Right lobe of liver (tissue), 6 donors: ENCODE data around the gene CYP8B1. TPM values are rescaled to one million over a fixed set of nuclear protein-coding genes. Genes with fewer than 3 reads are reported as not detected.

Source experiments
- ATAC-seq, 4 donors: fragments of 200-7000 bp; cut with Tn5 transposase; one replicate each; pipeline ENCODE4 v1.9.1; 2020; ENCODE audit warnings: mild to moderate bottlenecking in 4 of 4, moderate library complexity in 4 of 4
- DNase-seq, 3 donors: peaks; one replicate each; pipeline ENCODE4 v3.0.0-alpha.2; 2020
- H3K27ac ChIP-seq, 3 donors: fragments of 200-600 bp; one replicate each; pipeline ENCODE4 v1.8.0; 2022
- H3K27me3 ChIP-seq, 2 donors: fragments of 200-600 bp; one replicate each; pipeline ENCODE4 v1.8.0; 2022
- H3K36me3 ChIP-seq, 4 donors: fragments of 200-600 bp; sonication (generic) in 1 of 4; one replicate each; pipeline versions ENCODE4 v1.5.1 to v1.8.0; 2017 to 2022; ENCODE audit warnings: control low read depth in 1 of 4
- H3K4me1 ChIP-seq, 4 donors: fragments of 200-600 bp; sonication (generic) in 1 of 4; one replicate each; pipeline versions ENCODE4 v1.5.1 to v1.8.0; 2017 to 2022; ENCODE audit warnings: control low read depth in 1 of 4
- H3K4me3 ChIP-seq, 3 donors: fragments of 200-600 bp; one replicate each; pipeline ENCODE4 v1.8.0; 2022
- H3K9me3 ChIP-seq, 4 donors: fragments of 200-600 bp; sonication (generic) in 1 of 4; one replicate each; pipeline versions ENCODE4 v1.5.1 to v1.8.0; 2017 to 2022; ENCODE audit warnings: control low read depth in 1 of 4
- CTCF ChIP-seq, 4 donors: fragments of 200-600 bp in 3 of 4; fragments of 450-650 bp in 1 of 4; IDR thresholded peaks; one replicate each; pipeline versions ENCODE4 v1.5.1 to v1.8.0; 2016 to 2022; ENCODE audit warnings: antibody characterized with exemption in 4 of 4, mild to moderate bottlenecking in 2 of 4
- POLR2A ChIP-seq: fragments of 450-650 bp; IDR thresholded peaks from one replicate; pipeline ENCODE4 v1.6.1; 2017; ENCODE audit warnings: antibody characterized with exemption, mild to moderate bottlenecking
- WGBS: methylation state at CpG from one replicate; pipeline ENCODE4 v1.1.6; 2018; ENCODE audit warnings: low coverage, low lambda C conversion rate; ENCODE audit not compliant: insufficient coverage; ENCODE audit errors: missing lambda C conversion rate; 5-methylcytosine and 5-hydroxymethylcytosine counted together
- intact Hi-C, 2 donors: fragments of 100-400 bp; cut with DNase I; formaldehyde crosslinking; loops; one replicate each; pipeline versions ENCODE4 v1.11.2 to v1.14.1; 2022
- total RNA-seq, 6 experiments: library from RNA; depleted of rRNA in 2 of 6; stranded (reverse); fragments of >200 nt in 2 of 6; fragmentation: NEBNext Ultra II Directional in 3 of 6; extraction: Animal tissue kit (Norgen Biotek cat#: 25700) in 3 of 6; gene quantifications; one replicate each; pipeline versions ENCODE4 v1.1.0 to v1.2.4, GENCODE V29; 2016 to 2023
- donor health status: DM: no; HTN: yes; CAD: no.
- donor health status: DM: no; HTN: no; CAD: no.
- donor health status: DM: no; HTN: no; CAD: no.
- donor health status: DM: no; HTN: yes; CAD: no.
- donor health status: DM: no; HTN: yes; CAD: no.

The CYP8B1 gene
- total RNA-seq, 6 experiments from 2014 or later, result 237 to 478 (median 308) TPM

DNA sequence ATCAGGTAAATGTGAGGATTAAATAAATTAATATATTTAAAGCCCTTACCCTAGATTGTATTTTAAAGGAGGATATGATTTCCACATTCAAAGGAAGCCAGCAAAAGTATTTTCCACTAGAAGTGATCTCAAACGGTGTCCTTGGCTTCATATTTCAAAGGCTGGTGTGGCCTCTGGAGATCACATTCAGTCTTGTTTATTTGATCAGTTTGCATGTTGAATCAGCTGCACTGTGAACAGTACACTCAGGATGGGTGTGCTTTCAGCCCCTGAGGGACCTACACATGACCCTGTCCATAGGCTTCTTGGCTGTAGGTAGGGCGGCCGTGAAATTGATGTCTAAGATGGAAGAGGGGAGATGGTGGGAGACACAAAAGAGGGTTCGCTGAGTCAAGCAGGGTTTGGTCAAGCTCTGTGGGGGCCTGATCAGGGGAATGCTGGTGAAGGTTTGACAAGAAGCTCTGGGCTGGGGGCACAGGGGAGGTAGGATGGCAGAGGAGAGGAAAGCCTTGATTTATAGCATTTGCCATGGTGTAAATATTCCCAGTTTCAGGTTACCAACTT lies 21.9 kb downstream of the CYP8B1 start:
- Histone ChIP-seq H3K27me3 (no peaks in the 10 kb centered on the region), H3K4me3 (no peak overlapping the region), H3K27ac (peak overlapping the region; percentile 76 to 82 (median 79)), H3K36me3 (no peaks in the 10 kb centered on the region), H3K4me1 (peaks cover 0 to 56% (median 21%) of the 10 kb centered on the region in 4 donors), H3K9me3 (no peaks in the 10 kb centered on the region)
- 54% methylated on average over 4 of the region's 4 CpGs for WGBS
- ATAC-seq (peak; percentile 36 to 53 (median 38)), DNase-seq (no peak)
- no peak for TF ChIP-seq CTCF (IDR thresholded peaks at IDR 0.05)
- peak; percentile 20 for TF ChIP-seq POLR2A
- intact Hi-C loops, result no loop called here

- ATAC-seq (no peak), DNase-seq (no peak)
- H3K27ac ChIP-seq, result peak overlapping the region; percentile 76 to 82 (median 79)
- H3K4me3 ChIP-seq, result no peak overlapping the region
- 63% methylated on average over 1 of the region's 1 CpG for WGBS
- H3K36me3 ChIP-seq, result no peaks in the 10 kb centered on the region
- no peaks in the 10 kb centered on the region for H3K9me3 ChIP-seq
- TF ChIP-seq POLR2A (no peak), CTCF (IDR thresholded peaks at IDR 0.05) (no peak)
- H3K27me3 ChIP-seq, result no peaks in the 10 kb centered on the region
- intact Hi-C loops, result no loop called here
- H3K4me1 ChIP-seq, result peaks cover 0 to 64% (median 21%) of the 10 kb centered on the region in 4 donors
These were observed 22.6 kb downstream of the CYP8B1 start for GRCh38 chr3:42853056-42853455.

DNA sequence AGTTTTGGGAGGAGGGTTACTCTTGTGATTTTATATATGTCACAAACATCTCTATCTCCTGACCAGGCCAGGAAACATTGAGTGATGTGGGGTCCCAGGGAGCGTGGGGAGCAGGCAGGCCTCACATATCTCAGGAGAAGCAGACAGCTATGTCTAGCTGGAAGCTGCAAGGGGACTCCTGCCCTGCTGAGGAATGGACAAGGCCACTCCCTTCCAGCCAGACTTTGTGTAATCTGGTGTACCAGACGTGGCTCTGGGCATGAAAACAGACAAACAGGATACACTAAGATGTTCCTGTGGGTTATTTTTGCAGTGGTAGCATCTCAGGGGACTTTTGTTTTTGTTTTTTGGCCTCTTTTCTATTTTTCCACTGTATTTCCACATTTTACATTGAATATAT lies 23.2 kb downstream of the CYP8B1 start:
- peak; percentile 64 to 70 (median 66) for DNase-seq
- WGBS, result 0% methylated on average over 1 of the region's 2 CpGs
- H3K27me3 ChIP-seq, result no peaks in the 10 kb centered on the region
- no peak for TF ChIP-seq CTCF (IDR thresholded peaks at IDR 0.05)
- TF ChIP-seq POLR2A, result peak; percentile 36
- peak; percentile 27 to 64 (median 38) for ATAC-seq
- intact Hi-C loops, result no loop called here
- H3K9me3 ChIP-seq, result no peaks in the 10 kb centered on the region
- peak overlapping the region; percentile 76 to 82 (median 79) for H3K27ac ChIP-seq
- H3K4me3 ChIP-seq, result no peak overlapping the region
- H3K4me1 ChIP-seq, result peaks cover 0 to 70% (median 24%) of the 10 kb centered on the region in 4 donors
- no peaks in the 10 kb centered on the region for H3K36me3 ChIP-seq

DNA sequence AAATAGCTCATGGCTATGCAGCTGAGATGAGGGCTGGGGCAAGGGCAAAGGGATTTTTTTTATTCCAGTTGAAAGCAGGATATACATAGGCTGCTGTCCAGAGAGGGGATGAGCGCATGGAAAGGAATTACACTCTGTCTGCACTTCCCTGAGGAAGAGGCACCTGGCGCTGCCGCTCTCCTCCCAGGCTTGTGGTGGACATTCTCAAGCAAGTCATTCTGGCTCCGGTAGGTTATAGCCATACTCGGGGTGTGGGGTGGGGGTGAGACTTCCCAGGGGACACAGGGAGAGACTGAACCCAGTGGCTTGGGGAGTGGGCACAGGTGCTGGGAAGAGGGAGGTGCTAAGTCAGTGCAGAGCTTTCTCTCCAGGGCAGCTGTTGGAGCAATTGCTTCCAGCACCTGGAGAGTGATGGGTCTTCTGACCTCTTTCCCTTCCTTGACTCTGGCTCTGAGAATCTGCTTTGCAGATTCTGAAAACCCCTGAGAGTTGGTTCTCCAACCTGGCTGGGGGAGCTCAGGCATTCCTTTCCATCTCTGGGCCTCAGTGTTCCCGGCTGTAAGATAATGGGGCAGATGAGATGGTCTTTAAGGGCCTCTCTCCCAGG lies 24.3 kb downstream of the CYP8B1 start:
- TF ChIP-seq CTCF (IDR thresholded peaks at IDR 0.05) (no peak), POLR2A (no peak)
- peak in 1 of 3 donors; percentile 32 for DNase-seq
- H3K4me1 ChIP-seq, result peaks cover 0 to 70% (median 30%) of the 10 kb centered on the region in 4 donors
- no peaks in the 10 kb centered on the region for H3K9me3 ChIP-seq
- intact Hi-C loops, result no loop called here
- ATAC-seq, result no peak
- H3K27me3 ChIP-seq, result no peaks in the 10 kb centered on the region
- no peak overlapping the region for H3K4me3 ChIP-seq
- no peaks in the 10 kb centered on the region for H3K36me3 ChIP-seq
- 80% methylated on average over 1 of the region's 6 CpGs for WGBS
- peak overlapping the region; percentile 11 to 79 (median 76) for H3K27ac ChIP-seq
